ENCODE data around the gene RNF121. TPM values are rescaled to one million over a fixed set of nuclear protein-coding genes. Genes with fewer than 3 reads are reported as not detected.

RNF121 gene
- total RNA-seq, 1 donor from 2014 or later, result 29.0 TPM

DNA sequence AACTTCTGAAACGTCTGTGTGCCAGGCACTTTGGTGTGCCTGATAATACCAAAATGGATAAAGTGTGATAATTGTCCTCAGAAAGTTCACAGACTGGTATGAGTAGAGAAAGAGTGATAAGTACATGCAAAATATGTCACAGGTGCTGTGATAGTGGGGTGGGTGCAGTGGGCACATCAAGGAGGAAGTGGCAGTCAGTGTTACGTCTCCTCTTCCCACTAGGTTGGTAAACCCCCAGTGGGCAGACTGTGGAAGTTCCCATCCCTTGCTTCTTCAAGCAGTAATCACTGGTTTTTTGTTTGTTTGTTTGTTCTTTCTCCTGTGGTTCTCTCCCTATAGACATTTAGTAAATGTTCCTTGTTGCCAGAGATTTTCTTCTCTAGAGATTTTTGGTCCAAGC lies 5.4 kb downstream of the RNF121 start:
- intact Hi-C loops (cut with micrococcal nuclease), result no loop called here

DNA sequence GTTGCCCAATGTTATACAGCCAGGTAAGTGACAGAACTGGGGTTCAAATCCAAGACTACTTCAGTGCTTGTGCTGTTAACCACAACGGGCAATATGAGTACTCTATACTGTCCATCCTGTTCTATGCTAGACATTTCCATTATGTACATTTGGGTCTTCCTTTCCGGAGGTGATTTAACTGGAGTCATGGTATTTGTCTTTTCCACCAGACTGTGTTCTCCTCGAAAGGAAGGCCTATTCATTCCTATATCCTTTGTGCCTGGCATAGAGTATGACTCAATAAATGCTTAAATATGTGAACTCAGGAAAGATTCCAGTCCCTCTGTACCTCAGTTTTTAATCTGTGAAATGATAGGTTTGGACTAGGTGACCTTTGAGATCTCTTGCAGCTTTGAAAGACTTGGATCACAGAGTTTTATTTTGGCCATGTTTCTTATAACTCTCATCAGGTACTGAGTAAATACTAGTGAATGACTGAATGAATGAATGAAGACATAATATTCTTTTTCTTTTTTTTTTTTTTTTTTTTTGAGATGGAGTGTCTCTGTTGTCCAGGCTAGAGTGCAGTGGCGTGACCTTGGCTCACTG lies 6.6 kb downstream of the RNF121 start:
- intact Hi-C loops (cut with micrococcal nuclease), result no loop called here

DNA sequence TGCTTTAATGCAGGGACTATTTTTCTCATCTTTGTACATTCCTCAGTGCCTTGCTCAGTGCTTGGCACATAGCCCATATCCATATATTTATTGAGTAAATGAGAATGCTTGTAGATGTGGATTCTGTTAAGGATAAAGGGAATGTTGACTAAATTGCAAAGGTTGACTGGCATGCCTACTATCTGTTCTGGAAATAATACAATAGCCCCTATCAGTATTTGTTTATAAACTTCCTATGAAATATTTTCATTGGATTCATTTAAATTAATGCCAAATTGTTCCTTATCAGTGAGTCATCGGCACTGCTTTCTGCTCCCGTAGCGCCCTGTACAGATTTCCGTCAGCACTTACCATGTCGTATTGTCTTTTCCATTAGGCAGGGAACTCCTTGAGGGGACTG lies 8.0 kb downstream of the RNF121 start:
- intact Hi-C loops (cut with micrococcal nuclease), result no loop called here

DNA sequence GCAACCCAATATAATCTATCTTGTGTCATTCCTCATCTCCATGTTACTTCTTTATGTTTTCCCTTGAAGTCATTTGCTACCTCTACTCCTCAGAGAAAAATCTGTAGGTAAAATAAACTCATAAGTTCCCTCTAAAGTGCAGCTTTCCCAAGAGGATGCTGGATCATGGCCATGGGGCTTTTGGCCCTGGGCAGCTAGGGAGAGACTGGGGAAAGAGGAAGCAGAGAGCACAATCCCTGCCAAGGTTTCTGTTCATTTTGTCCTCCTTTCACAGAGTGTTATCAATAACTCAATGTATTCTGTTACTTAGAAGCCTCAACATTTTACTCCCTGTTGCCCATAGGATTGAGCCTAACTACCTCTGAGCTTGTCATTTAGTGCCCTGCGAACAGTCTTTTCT lies 9.0 kb downstream of the RNF121 start:
- intact Hi-C loops (cut with micrococcal nuclease), result no loop called here

DNA sequence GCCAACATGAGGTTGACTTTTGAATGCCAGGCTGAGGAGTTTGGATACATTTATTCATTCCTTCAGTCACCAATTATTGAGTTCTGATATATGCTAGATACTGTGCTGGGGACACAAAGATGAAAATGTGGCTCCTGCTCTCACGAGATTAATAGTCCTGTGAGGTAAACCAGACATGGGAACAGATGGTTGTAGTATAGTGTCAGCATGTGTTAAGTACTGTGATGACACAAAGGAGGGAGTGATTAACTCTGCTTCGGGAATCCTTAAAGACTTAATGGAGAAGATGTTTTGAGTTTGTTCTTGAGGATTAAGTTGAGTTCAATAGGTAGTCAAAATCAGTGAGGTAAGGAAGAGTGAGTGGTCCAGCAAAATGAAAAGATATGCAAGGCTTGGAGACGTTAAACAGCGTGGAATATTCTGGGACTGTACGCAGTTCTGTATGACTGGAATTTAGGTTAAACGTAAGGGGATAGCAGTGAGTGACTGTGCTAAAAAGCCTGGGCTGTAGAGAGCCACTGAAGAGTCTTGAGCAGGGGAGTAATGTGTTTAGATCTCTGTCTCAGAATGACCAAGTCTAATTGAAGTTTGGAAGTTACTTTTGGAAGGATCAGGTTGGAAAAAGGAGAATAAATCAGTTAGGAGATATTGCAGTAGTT lies 11.8 kb downstream of the RNF121 start:
- intact Hi-C loops (cut with micrococcal nuclease), result no loop called here

DNA sequence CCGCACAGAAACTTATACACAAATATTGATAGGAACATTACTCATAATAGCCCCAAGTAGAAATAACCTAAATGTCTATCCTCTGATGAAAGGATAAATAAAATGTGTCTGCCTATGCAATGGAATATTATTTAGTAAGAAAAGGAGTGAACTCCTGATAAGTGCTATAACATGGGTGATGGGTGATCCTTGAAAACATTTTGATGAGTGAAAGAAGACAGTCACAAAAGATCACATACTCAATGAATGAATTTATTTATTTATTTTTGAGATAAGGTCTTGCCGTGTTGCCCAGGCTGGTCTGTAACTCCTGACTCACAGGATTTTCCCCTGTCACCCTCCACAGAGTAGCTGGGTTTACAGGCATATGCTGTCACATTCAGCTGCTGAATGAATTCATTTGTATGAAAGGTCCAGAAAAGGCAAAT lies 17.3 kb downstream of the RNF121 start:
- intact Hi-C loops (cut with micrococcal nuclease), result no loop called here

DNA sequence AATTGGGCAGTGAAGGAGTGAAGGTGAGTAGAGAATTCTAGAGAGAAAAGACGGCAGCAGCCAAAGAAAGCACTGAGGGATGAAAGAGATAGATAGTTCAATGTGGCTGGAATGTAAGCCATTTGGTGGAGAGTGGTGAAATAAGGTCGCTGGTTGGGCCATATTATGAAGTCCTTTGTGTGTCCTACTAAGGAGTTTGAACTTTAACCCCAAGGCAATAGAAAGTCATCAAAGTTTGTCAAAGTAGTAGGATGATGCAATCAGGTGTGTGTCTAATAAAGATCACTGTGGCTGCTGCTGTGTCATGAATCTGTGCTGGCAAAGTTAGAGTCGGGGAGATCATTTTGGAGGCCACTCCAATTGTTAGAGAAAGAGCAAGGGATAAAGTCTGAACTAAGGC lies 18.7 kb downstream of the RNF121 start:
- intact Hi-C loops (cut with micrococcal nuclease), result no loop called here

DNA sequence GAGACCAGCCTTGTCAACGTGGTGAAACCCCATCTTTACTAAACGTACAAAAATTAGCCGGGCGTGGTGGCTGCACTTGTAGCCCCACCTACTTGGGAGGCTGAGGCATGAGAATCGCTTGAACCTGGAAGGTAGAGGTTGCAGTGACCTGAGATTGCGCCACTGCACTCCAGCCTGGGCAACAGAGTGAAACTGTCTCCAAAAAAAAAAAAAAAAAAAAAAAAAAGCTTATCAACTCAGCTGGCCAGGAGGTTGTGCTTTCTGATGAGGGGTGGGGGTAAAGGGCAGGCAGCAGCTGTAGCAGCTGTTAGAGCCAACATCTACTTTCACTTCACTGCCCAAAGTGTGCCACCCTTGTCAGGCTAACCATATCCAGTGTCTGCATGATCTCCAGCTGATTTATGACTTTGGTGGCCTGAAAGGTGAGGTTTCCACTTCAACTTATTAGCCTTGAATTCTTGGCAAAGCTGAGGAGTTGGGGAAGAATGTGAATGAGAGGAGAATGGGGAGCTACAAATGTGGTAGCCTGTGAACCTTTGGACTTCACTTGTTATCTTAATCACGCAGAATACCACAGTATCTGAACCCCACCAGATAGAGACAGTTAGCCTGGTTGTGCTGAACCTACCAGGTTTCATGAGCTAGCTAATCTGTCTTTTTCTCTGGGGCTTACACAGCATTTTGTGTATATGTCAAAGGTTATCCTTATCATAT lies 19.6 kb downstream of the RNF121 start:
- intact Hi-C loops (cut with micrococcal nuclease), result no loop called here

DNA sequence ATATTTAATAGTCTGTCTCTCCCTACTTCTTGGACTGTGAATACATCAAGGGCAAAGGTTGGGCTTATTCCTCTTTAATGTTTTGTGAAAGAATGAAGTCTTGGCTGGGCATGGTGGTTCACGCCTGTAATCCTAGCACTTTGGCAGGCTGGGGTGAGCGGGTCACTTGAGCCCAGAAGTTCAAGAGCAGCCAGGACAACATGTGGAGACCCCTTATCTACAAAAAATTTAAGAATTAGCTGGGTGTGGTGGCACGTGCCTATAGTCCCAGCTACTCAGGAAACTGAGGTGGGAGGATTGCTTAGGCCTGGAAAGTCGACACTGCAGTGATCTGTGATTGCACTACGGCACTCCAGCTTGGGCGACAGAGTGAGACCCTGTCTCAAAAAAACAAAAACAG lies 20.2 kb downstream of the RNF121 start:
- intact Hi-C loops (cut with micrococcal nuclease), result no loop called here

DNA sequence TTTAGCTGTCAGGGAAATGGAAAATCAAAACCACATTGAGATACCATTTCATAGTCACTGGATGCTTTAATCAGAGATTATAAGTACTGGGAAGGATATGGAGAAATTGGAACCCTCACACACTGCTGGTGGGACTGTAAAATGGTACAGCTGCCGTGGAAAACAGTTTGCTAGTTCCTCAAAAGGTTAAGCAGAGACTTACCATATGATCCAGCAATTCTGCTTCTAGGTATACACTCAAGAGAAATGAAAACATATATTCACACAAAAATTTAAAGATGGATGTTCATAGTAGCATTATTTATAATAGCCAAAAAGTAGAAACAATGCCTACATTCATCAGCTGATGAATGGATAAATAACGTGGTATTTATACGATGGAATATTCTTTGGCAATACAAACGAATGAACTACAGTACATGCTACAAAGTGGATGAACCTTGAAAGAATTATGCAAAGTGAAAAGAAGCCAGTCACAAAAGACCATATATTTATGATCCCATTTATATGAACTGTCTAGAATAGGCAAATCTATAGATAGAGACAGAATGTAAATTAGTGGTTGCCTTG lies 23.0 kb downstream of the RNF121 start:
- intact Hi-C loops (cut with micrococcal nuclease), result no loop called here

DNA sequence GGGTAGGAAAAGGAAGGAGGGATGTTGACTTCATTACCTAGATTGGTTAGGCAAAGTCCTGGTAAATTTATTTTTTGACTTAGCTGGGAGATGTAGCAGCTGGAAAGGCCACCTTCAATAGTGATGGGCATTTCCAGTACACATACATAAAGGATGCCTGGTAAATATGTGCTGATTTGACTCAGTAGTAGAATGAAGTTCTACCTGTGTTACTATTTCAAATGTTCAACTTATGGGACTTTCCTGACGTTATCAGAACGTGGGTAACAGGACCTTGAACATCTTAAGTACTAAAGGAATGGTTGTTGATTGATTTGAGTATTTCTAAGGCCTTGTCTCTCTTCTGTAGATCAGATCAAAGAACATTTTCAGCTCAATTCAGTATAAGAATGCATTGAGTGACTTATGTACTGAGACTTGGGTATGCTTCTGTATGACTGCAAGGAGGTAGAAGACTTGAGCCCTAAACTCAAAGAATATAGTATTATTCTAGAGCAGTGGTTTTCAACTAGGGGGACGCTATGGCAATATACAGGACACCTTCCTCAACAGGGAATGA lies 27.1 kb downstream of the RNF121 start:
- intact Hi-C loops (cut with micrococcal nuclease), result no loop called here

DNA sequence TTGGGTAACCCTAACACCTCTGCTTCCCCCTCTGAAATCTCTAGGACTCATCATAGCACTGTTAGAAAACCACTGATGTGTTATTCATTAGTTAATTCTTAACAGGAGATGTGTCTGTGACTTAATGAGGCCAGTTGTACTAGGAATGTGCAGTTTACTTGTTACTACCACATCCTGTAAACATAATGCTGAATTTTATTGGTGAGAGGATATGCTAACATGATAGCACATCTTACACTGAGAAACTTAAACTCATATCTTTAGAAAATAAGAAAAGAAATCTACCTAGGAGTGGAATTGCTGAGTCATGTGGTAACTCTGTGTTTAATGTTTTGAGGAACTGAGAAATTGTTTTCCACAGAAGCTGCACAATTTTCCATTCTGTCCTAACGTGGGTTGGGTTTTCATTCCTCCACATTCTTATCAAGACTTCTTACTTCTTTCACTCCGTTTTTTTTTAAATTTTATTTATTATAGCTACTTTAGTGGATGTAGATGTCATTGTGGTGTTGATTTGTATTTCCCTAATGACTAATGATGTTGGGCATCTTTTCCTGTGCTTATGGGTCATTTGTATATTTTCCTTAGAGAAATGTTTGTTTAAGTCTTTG lies 33.7 kb downstream of the RNF121 start:
- intact Hi-C loops (cut with micrococcal nuclease), result no loop called here

DNA sequence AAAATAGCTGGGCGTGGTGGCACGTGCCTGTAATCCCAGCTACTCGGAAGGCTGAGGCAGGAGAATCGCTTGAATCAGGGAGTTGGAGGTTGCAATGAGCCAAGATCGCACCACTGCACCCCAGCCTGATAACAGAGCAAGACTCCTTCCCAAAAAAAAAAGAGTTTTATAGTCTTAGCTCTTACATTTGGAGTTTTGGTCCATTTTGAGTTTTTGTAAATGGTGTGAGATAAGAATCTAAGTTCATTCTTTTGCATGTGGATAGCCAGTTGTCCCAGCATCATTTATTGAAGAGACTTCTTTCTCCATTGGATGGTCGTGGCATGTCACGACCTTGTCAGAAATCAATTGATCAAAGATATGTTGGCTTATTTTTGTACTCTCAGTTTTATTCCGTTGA lies 34.6 kb downstream of the RNF121 start:
- intact Hi-C loops (cut with micrococcal nuclease), result no loop called here

DNA sequence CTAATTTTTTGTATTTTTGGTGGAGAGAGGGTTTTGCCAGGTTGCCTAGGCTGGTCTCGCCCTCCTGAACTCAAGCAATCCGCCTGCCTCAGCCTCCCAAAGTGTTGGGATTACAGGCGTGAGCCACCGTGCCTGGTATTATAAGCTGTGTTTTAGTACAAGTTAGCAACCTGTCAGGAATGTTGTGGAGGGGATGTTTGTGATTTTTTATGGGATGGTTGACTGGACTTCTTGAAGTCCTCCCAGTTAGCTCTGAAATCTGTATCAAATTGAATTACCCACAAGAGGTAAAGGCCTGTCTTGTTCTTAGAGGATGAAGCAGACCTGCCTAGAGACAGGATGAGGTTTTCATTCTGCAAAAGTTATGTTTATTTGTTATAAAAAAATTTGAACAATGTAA lies 35.8 kb downstream of the RNF121 start:
- intact Hi-C loops (cut with micrococcal nuclease), result no loop called here

DNA sequence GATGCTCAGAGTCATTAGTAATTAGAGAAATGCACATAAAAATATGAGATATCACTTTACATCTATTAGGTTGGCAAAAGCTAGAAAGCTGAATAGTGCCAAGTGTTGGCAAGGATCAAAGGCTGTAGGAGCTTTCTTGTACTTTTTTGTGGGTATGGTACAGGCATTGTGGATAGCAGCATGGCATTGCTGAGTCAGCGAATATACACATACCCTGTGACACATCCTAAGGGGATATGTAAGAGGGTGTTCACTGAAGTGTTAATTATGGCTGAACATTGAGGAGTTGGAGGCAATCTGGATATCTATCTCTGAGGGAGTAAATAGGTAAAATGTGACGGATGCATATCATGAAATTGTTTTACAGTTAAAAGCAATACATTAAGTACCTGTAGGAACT lies 42.8 kb downstream of the RNF121 start:
- intact Hi-C loops (cut with micrococcal nuclease), result no loop called here

DNA sequence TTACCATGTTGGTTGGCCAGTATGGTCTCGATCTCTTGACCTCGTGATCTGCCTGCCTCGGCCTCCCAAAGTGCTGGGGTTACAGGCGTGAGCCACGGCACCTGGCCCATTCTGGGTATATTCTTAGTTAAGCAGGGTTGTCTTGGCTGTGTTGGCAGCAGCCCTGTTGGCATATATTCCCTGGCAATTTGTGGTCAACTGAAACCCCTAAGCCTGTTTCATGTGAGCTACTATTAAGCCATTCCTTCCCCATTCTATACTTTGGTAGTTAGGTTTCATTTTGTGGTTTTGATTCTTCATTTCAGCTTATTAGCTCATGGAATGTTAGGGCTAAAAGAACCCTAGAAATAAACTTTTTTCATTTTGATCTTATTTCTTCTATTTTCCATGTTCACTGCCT lies 47.7 kb downstream of the RNF121 start:
- intact Hi-C loops (cut with micrococcal nuclease), result loop anchor here (2.0 to 5.0 kb wide), 4 partner anchors 114 to 456 kb away; partner anchors contain the start of gene CLPB

DNA sequence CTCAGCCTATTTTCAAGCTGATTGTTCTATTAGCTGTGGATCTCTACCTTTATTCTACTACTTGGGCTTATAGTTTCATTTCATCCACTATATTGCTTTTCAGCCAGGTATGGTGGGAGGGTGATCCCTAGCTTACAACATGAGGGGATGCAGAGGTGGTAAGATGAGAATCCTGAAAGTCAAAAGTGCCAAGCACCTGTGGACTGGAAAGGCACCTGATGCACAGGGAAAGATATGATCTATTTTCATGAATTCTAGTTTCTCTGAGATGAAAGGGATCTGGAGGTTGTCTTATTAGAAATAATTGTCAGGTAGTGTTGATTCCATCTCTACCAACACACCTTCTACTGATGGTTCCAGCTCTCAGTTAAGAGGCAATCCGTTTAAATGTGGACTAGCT lies 48.2 kb downstream of the RNF121 start:
- intact Hi-C loops (cut with micrococcal nuclease), result loop anchor here (2.0 to 5.0 kb wide), 4 partner anchors 114 to 455 kb away; partner anchors contain the start of gene CLPB

DNA sequence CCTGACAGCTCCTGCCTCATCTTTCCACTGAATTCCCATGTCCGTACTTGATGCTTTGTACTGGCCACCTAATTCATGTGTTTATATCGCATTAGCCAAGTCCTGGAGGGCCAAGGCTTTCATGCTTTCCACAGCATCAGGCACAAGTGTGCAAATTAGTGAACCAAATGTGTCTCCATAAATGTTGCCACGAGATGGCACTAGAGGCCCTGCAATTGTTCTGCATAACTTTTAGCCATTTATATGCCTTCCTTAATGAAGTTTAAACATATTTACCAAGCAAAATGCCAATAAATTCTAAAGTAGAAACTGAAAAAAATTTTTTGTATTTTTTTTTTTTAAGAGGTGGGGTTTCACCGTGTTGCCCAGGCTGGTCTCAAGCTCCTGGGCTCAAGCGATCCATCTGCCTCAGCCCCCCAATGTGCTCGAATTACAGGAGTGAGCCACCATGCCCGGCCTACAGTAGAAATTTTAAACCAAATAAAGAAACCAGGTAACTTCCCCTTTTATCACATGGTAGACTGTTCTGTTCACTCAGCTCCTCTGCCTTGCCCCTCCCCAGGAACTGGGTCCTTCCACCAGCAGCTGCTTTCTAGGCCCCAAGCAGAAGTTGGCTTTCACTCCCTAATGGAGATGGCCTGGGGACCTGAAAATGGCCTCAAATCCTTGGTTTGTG lies 49.0 kb downstream of the RNF121 start:
- intact Hi-C loops (cut with micrococcal nuclease), result loop anchor here (2.0 to 5.0 kb wide), 4 partner anchors 113 to 454 kb away; partner anchors contain the start of gene CLPB

DNA sequence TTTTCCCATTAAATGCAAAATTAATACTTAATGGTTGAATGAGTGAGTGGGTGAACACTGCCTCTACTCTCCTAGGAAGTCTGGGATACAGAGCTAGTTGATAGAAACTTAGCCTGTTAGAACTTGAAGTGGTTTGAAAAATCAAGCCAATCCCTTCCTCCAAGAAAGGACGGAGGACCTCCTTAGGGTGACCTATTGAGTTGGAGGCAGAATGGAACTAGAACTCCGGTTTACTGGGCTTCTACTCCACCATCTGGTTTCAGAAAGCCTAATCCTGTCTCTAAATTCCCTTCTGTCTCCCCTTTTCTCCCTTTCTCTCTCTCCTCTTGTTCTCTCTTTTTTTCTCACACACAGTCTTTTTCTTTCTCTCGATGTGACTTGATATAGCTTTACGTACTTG lies 50.2 kb downstream of the RNF121 start:
- intact Hi-C loops (cut with micrococcal nuclease), result loop anchor here (5.0 kb wide), 3 partner anchors 163 to 453 kb away; partner anchors contain the start of gene CLPB

DNA sequence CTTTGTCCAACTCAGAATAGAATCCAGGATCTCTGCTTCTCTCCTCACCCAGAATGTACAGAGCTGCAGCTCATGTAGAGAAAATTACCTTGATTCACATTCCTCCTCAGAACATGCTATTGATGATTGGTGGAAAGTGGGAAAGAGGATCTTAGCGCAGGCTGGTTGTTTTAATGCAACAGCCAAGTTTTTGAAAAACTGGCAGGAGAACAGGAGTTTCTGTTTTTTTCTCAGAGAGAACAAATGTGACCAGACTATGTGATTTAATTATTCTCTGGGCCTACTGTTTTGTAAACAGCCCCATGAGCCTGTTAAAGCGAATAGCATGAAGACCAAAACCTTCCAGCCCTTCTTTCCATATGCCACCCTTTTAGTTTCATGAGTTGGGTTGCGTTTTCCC lies 50.8 kb downstream of the RNF121 start:
- intact Hi-C loops (cut with micrococcal nuclease), result loop anchor here (5.0 kb wide), 3 partner anchors 163 to 453 kb away; partner anchors contain the start of gene CLPB

DNA sequence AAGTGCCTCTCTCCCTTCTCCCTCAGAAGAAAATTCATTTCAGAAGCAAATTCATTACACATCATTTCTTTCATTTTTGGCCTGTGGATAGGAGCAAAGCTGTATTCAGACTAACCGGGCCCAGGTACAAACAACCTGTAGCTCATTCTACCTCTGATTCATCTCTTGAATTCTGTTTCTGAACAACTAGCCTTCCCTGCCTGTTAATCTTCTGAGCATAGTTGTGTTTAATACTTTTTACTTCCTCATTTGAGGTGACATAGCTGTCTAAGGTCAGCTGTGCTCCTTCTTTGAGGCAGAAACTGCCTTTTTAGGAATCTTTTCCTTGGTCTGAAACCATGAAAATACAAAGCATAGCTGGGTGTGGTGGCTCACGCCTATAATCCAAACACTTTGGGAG lies 57.3 kb downstream of the RNF121 start:
- intact Hi-C loops (cut with micrococcal nuclease), result no loop called here

Data from T-helper 2 cell treated with Interferon-gamma antibody and Interleukin-4, amounts not matched to agents 100 ng/mL and 5 ng/mL, for 36 hours (primary cell).